Measurements from ENCODE around the gene UQCC3.
"Not testable (repeated sequence)": the region's sequence is repeated elsewhere in the genome, so short reads cannot be mapped to it uniquely, and the experiment has no call there.

UQCC3 gene, protein sequence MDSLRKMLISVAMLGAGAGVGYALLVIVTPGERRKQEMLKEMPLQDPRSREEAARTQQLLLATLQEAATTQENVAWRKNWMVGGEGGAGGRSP

DNA sequence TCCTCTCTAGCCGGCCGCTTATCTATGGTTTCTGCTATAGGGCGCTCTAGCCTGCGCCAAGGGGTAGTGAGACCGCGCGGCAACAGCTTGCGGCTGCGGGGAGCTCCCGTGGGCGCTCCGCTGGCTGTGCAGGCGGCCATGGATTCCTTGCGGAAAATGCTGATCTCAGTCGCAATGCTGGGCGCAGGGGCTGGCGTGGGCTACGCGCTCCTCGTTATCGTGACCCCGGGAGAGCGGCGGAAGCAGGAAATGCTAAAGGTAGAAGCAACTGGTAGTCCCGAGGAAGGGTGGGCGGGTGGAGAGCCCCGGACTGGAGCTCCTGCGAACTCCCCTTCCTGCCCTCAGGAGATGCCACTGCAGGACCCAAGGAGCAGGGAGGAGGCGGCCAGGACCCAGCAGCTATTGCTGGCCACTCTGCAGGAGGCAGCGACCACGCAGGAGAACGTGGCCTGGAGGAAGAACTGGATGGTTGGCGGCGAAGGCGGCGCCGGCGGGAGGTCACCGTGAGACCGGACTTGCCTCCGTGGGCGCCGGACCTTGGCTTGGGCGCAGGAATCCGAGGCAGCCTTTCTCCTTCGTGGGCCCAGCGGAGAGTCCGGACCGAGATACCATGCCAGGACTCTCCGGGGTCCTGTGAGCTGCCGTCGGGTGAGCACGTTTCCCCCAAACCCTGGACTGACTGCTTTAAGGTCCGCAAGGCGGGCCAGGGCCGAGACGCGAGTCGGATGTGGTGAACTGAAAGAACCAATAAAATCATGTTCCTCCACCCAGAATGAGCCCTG lies at the start of gene UQCC3, which contains the start of gene LBHD1:
Gene UQCC3, plus strand, starts transcription at position 66 of the 782 bp plus-strand sequence. Its CDS starts 73 bp downstream, at position 139.
Gene LBHD1, minus strand, starts transcription at position 660 of the 782 bp plus-strand sequence. CDS start 2,236 bp downstream, outside the sequence.
- DNase-seq (ENCODE audit: low read depth), result peak; percentile 57

DNA sequence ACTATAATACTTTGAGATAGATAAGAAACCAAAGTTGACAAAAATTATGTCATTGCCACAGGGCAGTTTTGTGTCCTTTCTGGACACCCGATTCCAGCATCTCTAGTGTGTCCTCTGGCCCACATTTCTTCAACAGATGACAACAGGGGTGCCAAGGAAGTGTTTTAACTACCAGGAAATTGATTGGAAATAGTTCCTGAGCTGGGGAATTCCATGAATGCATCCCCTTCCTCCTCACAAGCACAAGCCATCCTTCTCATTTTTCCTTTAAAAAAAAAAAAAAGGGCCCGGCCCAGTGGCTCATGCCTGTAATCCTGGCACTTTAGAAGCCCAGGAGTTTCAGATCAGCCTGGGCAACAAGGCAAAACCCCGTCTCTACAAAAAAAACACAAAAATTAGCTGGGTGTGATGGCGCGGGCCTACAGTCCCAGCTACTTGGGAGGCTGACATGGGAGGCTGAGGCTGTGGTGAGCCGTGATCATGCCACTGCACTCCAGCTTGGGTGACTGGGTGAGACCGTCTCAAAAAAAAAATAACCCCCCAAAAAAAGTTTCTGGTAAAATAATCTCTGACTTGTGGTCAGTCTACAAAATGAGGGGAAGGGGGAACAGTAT lies 48.9 kb upstream of the UQCC3 start:
- no peak for DNase-seq (ENCODE audit: low read depth)

DNA sequence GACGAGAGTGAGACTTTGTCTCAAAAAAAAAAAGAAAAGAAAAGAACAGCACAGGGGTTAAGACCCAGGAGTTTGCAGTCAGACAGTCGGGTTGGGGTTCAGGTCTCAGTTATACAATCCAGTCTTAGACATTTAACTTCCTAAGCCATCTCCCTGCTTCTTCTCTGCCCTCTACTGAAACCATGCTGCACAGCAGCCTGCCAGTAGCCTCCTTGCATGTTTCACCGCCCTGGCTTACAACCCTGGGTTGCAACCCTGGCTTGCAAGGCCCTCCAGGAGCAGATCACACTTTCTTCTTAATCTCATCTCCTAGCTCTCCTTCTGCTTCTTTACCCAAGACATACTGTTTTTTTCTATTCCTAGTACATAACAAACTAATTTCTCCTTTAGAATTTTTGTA lies 43.8 kb upstream of the UQCC3 start:
- no peak for DNase-seq (ENCODE audit: low read depth)

DNA sequence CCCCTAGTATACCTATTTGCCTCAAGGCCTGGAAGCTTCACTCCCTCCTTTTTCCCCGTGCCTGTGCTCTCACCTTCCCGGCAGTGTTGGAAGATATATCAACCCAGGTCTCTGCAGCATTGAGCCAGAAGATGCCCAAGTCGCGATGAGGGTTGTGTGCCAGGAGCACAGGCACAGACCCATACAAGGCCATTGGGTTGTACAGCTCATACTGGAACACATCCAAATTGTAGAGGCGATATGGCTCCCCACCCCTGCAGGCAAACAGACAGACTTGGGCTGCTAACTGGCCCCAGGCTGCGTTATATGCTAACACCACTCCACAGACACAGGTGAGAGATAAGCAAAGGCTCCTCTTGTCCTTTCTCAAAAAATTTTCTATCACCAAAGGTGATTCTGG lies 39.0 kb upstream of the UQCC3 start:
- DNase-seq (ENCODE audit: low read depth), result no peak

DNA sequence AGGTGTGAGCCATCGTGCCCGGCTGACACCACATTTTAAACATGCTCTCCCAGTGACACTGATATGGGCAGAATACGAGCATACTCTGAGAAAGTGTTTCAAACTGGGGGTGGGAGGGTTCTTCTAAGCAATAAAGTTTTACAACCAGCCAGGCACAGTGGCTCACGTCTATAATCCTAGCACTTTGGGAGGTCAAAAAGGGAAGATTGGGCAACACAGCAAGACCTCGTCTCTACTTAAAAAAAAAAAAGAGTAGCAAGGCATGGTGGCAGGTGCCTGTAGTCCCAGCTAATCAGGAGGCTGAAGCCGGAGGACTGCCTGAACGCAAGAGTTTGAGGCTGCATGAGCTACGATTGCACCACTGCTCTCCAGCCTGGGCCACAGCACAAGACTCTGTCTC lies 27.3 kb upstream of the UQCC3 start:
- no peak for DNase-seq (ENCODE audit: low read depth)

DNA sequence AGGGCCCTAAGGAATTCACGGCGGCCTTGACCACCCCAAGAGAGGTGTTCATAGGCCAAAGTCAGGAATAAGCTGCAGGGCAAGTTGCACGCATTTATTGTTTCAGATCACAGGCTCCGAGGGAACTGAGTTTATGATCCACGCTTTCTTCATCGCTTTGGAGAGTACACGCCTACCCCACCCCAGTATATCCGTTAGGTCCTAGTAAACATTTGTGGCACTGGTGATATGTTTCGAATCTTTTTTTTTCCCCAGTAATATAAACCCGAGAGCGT lies 25.9 kb upstream of the UQCC3 start:
- no peak for DNase-seq (ENCODE audit: low read depth)

DNA sequence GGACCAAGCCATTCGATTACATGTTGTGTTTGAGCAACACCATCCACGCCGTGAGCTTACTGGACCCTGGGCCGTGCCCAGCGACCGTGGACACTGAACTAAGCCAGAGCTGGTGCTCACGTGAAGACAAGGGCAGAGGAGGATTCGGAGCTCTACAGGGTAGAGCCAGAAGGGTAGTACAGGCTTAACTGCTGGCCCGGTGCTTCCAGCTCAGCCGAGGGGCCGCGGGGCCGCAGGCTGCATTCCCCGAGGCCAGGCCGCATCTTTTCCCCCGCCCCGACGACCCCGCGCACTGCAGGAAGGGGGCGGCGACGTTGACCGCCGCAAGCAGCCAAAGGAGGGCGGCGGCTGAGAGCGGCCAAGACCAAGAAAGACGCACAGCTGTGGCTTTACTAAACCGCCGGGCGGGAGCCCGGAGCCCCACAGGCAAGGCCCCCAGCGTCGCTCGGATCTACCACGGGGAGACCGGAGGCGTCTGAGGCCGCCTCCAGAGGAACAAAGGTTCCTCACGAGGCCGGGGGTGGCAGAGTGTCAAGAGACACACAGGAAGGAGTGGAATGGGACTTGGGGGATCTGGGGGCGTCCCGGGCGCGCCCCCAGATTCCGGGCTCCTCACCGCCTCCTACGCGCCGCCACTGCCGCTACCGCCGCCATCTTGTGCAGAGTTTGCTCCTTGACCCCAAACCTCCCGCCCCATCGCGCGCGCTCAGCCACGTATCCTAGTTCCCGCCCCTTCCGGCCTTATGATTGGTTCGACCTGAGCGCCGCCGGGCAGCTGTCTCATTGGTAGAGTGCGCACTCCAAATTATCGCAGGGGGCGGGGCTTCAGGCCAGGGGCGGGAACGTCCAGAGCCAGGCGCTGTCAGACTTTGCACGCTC lies 25.3 kb upstream of the UQCC3 start, which contains the start of gene GANAB:
Gene GANAB, minus strand, starts transcription at position 668 of the 879 bp plus-strand sequence. Its CDS starts 14 bp downstream, at position 654.
- DNase-seq (ENCODE audit: low read depth), result peak; percentile 95

DNA sequence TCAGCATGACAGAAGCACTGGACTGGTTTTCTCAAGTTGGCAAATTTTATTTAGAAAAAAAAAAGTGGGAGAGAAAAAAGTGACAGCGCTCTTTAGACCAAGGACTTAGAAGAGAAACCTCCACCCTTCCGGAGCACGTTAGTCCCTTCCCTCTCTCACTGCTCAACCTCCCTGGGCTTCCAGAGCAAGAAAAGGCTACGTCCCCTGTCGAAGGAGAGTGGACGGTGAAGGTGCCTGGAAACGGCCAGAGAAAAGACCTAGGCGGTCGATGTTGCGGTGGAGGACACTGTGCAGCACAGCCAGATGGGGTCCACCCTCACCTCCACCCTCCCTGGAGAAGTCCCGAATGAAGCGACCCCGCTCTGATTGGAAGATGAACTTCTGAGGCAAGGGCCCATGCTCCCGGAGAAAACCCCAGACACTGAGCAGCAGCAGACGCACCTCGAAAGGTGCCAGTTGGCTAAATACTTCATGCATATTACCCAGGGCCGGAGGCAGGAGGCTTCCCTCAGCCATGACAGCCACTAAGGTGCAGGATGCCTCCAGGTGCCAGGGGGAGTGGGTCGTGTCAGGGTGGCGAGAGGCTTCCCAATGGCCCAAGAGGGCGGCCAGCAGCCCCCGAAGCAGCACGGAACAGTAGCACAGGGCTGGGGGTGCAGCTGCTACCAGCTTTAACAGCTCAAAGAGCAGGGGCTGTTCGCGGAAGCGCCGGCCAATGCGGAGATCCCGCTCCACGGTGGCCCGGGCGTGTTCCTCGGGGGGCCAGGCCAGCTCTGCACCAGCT lies 24.5 kb upstream of the UQCC3 start:
- no peak for DNase-seq (ENCODE audit: low read depth)

DNA sequence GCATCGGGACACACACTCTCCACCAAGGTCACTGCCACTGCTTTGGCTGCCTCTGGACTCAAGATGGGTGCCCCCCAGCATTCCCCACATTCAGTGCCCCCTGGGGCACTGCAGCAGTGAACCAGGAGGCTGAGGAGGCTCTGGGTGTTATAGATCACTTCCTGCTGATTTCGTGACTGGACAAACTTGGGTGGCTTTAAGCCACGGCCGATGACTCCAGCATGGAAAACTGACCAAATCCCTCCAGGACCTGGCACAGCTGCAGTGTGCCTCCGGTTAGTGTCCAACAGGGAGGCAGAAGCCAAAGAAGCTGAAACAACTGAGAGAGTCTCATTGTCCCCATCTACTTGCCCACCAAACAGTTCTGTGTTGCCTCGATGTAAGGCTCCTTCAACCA lies 23.9 kb upstream of the UQCC3 start:
- DNase-seq (ENCODE audit: low read depth), result no peak

DNA sequence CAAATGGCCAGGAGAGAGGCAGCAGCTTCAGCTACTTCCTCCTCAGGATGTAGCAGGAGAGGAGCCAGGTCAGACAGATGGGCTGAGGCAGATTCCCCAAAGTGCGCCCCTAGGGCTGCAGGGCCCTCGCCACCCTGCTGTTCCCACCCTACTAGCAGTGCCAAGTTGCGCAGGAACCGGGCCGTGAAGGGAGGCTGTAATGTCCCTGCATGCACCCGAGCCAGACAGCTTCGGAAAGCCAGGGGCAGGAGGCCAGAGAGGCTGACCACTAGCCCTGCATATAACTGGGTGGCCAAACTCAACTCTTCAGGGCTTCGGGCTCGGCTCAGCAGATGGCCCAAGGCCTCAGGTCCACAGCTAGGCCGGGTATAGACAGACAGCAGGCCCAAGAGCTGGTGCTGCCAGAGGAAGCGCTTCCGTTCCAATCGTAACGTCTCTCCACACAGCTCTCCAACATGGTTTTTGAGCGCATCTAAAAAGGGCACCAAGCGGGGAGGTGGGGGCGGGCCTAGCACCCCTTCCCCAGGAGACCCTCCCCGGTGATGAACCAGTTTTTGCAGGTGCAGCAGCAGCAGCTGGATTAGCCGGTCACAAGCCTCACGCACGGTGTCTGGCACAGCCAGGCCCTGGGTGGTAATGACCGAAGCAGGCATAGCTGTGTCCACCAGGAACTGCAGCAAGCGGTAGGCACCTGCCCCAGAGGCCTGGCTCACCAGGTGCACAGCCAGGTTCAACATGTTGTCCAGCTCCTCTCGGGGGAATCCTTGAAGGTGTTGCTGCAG lies 23.1 kb upstream of the UQCC3 start:
- DNase-seq (ENCODE audit: low read depth), result no peak

DNA sequence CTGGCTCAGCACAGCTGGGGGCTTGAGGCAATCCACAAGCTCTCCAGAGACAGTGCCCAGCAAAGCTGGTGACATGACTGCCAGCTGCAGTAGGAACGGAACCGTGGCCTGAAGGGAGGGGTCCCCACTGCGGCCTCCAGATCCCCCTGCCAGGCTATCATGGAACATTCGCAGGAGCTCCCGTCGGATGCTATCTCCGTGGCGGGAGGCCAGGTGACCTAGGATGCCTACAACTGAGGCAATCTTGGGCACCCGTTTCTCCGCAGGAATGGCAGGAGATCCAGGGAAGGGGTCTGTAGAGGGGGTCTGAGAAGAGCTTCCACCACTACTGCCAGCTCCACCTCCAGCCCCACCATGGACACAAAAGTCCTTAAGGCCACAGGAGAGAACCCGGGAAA lies 22.5 kb upstream of the UQCC3 start:
- no peak for DNase-seq (ENCODE audit: low read depth)

DNA sequence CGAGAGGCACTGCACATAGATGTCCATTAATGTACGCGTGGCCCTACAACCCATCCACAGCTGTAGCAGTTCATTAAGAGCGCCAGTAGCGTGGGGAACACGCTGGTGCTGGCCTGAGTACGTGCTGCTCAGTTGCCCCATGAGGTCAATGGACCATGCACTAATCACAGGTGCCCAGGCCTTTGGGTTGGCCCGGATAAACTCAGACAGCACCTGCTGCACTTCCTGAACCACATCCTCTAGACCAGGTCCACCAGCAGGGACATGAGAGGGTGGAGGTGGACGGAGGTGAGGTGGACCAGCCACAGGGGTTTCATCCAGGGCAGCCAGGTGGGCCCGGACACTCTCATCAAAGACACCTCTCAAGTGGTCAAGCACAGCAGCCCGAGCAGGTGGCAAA lies 22.0 kb upstream of the UQCC3 start:
- no peak for DNase-seq (ENCODE audit: low read depth)

DNA sequence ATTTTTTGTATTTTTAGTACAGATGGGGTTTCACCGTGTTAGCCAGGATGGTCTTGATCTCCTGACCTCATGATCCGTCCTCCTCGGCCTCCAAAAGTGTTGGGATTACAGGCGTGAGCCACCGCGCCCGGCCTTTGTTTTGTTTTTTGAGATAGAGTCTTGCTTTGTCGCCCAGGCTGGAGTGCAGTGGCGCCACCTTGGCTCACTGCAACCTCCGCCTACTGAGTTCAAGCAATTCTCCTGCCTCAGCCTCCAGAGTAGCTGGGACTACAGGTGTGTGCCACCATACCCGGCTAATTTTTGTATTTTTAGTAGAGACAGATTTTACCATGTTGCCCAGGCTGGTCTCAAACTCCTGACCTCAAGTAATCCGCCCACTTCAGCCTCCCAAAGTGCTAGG lies 21.2 kb upstream of the UQCC3 start:
- DNase-seq (ENCODE audit: low read depth), result not testable (repeated sequence)

DNA sequence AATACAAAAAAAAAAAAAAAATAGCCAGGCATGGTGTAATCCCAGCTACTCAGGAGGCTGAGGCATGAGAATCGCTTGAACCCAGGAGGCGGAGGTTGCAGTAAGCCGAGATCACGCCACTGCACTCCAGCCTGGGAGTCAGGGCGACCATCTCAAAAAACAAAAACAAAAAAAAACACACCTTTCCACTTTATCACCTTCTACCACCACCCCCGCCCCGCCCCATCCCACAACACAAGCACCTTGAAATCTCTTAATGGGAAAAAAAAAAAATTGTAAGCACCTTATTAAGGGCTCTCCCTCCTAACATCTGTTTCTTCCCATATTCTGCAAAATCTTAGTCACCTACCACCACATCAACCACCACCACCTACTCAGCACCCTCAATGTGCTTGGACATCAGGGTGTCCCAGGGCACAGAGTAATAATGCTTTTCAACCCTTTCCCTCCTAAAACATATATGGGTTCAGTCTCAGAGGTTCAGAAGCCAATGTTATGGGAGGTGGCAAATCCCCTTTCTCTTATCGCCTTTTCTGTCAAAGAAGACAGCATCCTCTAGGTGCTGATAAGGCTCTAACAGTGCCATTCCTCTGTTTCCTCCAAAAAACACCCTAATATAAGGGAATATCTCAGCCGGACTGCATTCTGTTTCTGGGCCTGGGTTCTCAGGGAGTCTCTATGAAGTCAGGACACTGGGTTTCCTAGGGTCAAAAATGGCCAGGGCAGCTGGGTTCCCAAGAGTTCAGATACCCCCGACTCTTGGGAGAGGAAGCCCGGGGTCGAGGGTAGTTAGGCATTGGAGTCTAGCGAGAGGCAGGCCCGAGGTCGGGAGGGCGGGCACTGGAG lies 19.1 kb upstream of the UQCC3 start:
- DNase-seq (ENCODE audit: low read depth), result no peak

DNA sequence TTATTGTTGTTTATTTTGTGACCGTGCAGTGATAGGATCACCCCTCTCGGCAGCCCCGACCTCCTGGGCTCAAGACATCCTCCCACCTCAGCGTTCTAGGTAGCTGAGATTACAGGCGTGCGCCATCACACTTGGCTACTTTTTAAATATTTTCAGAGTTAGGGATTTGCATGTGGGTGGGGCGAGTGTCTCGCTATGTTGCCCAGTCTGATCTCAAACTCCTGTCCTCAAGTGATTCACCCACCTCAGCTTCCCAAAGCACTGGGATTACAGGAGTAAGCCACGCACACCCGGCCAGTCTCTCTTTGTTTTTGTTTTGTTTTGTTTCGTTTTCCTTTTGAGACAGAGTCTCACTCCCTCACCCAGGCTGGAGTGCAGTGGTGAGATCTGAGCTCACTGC lies 17.2 kb upstream of the UQCC3 start:
- DNase-seq (ENCODE audit: low read depth), result no peak

DNA sequence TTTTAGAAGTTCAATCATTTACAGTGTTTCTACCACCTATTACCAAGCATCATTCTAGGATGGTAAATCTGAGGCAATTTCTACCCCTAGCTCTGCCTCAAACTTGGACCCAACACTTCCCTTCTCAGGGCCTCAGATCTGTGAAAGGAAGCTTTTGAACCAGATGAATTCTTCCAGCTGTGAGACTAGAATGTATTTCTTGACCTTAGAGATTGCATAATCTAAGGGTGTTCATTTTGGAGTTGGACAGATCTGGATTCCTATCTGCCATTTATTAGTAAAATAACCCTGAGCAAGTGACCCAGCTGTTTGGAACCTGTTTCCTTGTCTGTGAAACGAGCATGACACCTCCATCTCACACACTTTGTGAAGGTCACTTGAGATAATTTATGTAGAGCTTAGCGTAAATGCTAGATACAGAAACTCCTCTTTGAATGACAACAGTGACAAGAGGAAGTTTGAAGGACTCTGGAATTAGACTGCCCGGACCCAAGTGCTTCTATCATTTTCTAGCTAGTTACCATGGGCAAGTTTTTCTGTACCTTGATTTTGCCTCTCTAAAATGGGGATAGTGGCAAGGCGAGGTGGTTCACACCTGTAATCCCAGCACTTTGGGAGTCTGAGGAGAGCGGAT lies 14.6 kb upstream of the UQCC3 start:
- no peak for DNase-seq (ENCODE audit: low read depth)

DNA sequence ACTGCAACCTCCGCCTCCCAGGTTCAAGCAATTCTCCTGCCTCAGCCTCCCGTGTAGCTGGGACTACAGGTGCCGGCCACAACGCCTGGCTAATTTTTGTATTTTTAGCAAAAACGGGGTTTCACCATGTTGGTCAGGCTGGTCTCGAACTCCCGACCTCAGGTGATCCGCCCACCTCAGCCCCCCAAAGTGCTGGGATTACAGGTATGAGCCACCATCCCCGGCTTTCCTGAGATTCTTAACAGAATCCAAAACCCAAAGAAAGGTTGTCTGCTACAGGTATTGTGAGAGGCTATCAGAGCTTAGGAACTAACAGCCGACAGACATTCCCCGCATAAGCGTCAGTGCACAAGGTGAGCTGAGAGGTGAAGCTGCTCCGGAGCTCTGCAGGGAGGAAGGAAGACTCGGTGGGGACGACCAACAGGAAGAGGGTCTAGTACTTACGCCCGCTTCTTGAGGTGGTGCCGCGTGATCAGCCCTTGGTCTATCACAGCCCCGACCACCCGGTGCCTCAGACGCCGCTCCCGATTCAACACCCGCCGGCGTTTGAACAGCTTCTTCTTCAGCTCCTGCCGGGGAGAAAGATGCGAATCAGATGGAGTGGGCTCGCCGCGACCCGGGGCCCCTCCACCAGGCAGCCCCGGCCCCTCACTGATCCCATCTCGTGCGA lies 6.9 kb upstream of the UQCC3 start:
- peak; percentile 22 for DNase-seq (ENCODE audit: low read depth)

DNA sequence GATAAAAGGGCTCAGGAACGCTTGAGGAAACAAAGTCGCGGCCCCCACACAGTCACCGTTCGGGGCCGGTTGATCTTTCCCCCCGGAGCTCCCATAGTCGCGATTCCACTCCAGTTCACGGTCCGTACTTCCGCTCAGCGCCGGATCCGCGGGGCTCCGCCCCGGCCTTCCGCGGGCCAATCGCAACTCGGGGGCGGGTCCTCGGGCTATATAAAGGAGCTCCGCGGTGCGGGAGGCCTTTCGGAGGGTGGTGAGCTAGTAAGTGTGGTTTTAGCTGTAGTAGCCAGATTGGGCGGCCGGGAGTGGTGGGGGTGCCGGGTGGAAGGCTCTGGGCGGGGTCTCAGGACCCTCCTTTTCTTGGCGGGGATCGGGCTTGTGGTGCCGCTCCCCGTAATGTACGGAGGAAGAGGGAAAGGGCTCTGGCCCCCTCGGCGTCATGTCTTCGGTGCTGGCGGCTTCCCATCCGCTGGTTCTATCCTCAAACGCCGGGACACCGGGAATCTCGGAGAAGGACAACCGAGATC lies 6.3 kb upstream of the UQCC3 start, which contains the start of the genes C11orf98 and CSKMT:
Gene C11orf98, minus strand, starts transcription at position 136 of the 524 bp plus-strand sequence. Its CDS starts 41 bp downstream, at position 95.
Gene CSKMT, plus strand, starts transcription at position 238 of the 524 bp plus-strand sequence. CDS start 568 bp downstream, outside the sequence.
- peak; percentile 92 for DNase-seq (ENCODE audit: low read depth)

Measured in stimulated activated CD8-positive, alpha-beta memory T cell treated with anti-CD3 and anti-CD28 coated beads, Interleukin-15, amount 100 ng/mL, for 24 hours (primary cell).